GM12875 (cell line): ENCODE measurements around the gene NDUFA11.
"Not testable (repeated sequence)": the region's sequence is repeated elsewhere in the genome, so short reads cannot be mapped to it uniquely, and the experiment has no call there.

ENCODE experiments used
- H3K4me3 ChIP-seq: one replicate; pipeline ENCODE4 v1.5.1; 2011; ENCODE audit warnings: low read depth, low read length, control low read depth
- TF ChIP-seq, protein P1 (sequence below): IDR thresholded peaks from 2 replicates; pipeline ENCODE4 v1.5.1; 2011; ENCODE audit warnings: low read depth, mild to moderate bottlenecking, control low read depth, inconsistent platforms, low read length, moderate library complexity, borderline replicate concordance; ENCODE audit not compliant: insufficient read depth

Gene NDUFA11

DNA sequence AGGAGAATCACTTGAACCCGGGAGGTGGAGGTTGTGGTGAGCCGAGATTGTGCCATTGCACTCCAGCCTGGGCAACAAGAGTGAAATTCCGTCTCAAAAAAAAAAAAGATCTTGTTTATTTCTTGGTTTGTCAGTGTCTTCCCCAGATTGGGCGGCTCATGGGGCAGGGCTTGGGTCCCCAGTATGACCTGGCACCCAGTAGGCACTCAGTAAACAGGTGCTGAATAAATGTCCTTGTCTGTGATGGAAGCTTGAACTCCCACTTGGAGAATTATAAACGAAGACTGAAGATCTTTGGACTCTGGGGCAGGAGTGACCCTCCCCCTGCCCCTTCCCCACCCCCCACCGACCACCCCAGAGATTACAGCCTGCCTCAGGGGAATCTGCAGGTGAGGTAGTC, 23.4 kb downstream of the NDUFA11 start:
- H3K4me3 ChIP-seq, result no peak overlapping the region
- TF ChIP-seq, protein P1, sequence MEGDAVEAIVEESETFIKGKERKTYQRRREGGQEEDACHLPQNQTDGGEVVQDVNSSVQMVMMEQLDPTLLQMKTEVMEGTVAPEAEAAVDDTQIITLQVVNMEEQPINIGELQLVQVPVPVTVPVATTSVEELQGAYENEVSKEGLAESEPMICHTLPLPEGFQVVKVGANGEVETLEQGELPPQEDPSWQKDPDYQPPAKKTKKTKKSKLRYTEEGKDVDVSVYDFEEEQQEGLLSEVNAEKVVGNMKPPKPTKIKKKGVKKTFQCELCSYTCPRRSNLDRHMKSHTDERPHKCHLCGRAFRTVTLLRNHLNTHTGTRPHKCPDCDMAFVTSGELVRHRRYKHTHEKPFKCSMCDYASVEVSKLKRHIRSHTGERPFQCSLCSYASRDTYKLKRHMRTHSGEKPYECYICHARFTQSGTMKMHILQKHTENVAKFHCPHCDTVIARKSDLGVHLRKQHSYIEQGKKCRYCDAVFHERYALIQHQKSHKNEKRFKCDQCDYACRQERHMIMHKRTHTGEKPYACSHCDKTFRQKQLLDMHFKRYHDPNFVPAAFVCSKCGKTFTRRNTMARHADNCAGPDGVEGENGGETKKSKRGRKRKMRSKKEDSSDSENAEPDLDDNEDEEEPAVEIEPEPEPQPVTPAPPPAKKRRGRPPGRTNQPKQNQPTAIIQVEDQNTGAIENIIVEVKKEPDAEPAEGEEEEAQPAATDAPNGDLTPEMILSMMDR, result no peak

DNA sequence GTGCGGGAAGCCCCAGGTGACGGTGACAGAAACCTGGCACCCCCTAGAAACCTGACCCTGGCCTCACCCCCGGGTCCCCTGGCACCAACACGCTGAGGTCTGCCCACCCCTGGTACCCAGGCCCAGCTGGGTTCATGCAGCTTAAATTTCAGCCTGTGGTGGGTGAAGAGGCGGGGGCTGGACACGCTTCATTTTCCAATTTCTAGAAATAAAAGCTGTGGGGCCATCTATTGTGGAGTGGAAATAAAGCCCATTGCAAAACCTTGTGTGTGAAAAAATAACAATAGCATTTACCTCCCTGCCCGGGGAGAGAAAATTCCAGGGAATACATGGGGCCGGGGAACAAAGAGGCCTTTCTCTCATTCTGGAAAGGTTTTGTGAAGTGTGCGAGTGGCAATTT, 25.7 kb downstream of the NDUFA11 start:
- TF ChIP-seq, protein P1, result no peak
- H3K4me3 ChIP-seq, result no peak overlapping the region

DNA sequence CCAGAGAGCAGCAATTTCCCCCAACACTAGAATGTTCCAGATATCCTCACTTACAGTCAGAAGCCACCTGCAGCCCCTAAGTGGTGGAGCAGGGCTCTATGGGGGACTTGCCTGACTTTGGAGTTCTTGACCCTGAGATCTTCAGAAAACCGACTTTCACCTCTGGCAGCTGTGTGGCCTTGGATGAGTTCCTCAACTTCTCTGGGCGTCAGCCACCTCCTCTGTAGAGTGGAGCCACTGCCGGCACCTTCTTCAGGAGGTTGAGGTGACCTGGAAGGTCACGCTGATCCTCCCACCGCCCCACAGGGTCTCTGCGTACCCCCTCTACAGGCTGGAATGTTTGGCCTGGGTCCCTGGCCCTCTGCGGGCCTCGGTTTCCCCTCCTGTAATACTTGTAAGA, 26.2 kb downstream of the NDUFA11 start:
- TF ChIP-seq, protein P1, result no peak
- H3K4me3 ChIP-seq, result no peak overlapping the region

DNA sequence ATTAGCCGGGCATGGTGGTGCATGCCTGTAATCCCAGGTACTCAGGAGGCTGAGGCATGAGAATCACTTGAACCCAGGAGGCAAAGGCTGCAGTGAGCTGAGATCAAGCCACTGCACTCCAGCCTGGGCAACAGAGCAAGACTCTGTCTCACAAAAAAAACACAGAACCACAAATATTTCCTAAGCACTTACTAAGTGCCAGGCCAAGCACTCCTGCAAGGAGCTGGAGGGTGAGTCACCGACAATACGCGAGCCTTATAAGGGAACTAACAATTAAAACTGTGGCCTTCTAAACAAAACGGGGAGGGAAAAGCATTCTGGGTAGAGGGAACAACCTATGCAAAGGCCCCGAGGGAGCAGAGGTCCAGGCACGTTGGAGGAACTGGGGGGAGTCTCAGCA, 29.1 kb downstream of the NDUFA11 start:
- H3K4me3 ChIP-seq, result not testable (repeated sequence)

- TF ChIP-seq, protein P1, result no peak
- H3K4me3 ChIP-seq, result no peak overlapping the region
These were observed 29.9 kb downstream of the NDUFA11 start for GRCh38 chr19:5873617-5874199.

GRCh38 chr19:5870986-5871394, 32.6 kb downstream of the NDUFA11 start:
- H3K4me3 ChIP-seq, result no peak overlapping the region

DNA sequence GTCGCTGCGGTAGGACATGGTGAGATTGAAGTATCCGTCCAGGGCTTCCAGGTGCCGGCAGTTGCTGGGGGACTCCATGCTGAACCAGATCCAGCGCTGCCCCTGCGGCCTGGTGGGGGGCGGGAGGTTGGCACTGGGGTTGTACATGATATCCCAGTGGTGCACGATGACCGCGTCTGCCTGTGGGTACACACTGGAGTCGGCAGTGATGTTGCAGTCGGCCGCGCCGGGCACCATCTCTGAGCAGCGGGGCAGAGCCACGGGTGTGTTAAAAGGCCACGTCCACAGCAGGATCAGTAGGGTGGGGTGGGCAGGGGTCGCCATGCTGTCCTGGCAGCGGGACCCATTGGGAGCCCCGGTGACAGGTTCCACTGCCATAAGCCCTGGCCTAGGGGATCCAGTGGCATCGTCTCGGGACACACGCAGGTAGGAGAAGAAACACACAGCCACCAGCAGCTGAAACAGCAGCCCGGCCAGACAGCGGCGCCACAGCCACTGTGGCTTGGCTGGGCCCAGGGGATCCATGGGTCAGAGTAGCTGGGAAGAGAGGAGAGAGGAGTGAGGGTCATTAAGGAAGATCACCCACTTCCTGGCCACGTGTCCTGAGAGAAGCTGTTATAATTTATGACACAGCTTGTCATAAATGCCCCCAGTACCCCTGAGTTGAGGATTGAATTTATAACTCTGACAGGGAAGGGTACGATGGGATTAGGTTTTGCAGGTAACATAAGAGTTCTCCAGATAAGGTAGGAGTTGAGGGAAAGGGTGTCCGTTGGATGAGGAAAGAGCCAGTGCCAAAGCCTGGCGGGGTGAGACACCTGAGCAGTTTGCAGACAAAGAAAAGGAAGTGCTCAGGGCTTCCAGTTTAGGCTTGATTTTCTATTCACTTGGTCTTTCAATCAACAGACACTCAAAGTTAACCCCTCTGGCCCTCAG, 36.1 kb downstream of the NDUFA11 start:
- no peak overlapping the region for H3K4me3 ChIP-seq
- TF ChIP-seq, protein P1, result no peak

More at GRCh38 chr19:5870986-5871394, 32.6 kb downstream of the NDUFA11 start:
- TF ChIP-seq, protein P1, result no peak
